Esophagus muscularis mucosa (tissue), 4 donors: ENCODE results near the gene PSME3IP1. TPM values are rescaled to one million over a fixed set of nuclear protein-coding genes. Genes with fewer than 3 reads are reported as not detected.

Experiments
- DNase-seq: peaks from one replicate; pipeline ENCODE4 v3.0.0-alpha.2; 2017; ENCODE audit errors: extremely low spot score
- H3K27ac ChIP-seq, 4 donors: fragments of 200-600 bp; sonication (generic); replicated peaks in 1 of 4; 1 replicate in 3 of 4; 2 replicates in 1 of 4; pipeline ENCODE4 v1.5.1; 2016 to 2019; ENCODE audit warnings: mild to moderate bottlenecking in 1 of 4
- H3K27me3 ChIP-seq, 4 donors: fragments of 200-600 bp; sonication (generic); one replicate each; pipeline versions ENCODE4 v1.5.1 to v1.6.0; 2016 to 2019
- H3K36me3 ChIP-seq, 4 donors: fragments of 200-600 bp; sonication (generic); one replicate each; pipeline ENCODE4 v1.5.1; 2016 to 2019
- H3K4me1 ChIP-seq, 4 donors: fragments of 200-600 bp; sonication (generic); one replicate each; pipeline ENCODE4 v1.5.1; 2016 to 2019
- H3K4me3 ChIP-seq, 4 donors: fragments of 200-600 bp; sonication (generic); 1 replicate in 2 of 4; 2 replicates in 2 of 4; pipeline ENCODE4 v1.5.1; 2016 to 2019; ENCODE audit warnings: mild to moderate bottlenecking in 4 of 4, moderate library complexity in 1 of 4
- H3K9me3 ChIP-seq, 4 donors: fragments of 200-600 bp; sonication (generic); 1 replicate in 3 of 4; 2 replicates in 1 of 4; pipeline ENCODE4 v1.5.1; 2016 to 2019
- EP300 ChIP-seq: sonication (generic); formaldehyde crosslinking; IDR thresholded peaks from one replicate; pipeline ENCODE4 v1.6.1; 2017; ENCODE audit warnings: antibody characterized with exemption
- POLR2A ChIP-seq: fragments of 450-650 bp; IDR thresholded peaks from one replicate; pipeline ENCODE4 v1.6.1; 2017; ENCODE audit warnings: antibody characterized with exemption, moderate library complexity, mild to moderate bottlenecking, low read depth
- POLR2AphosphoS5 ChIP-seq, 2 donors: sonication (generic); formaldehyde crosslinking; IDR thresholded peaks; one replicate each; pipeline ENCODE4 v1.6.1; 2017; ENCODE audit warnings: antibody characterized with exemption in 2 of 2
- WGBS: methylation state at CpG from one replicate; pipeline ENCODE4 v1.1.5; 2018; 5-methylcytosine and 5-hydroxymethylcytosine counted together
- intact Hi-C: fragments of 100-400 bp; cut with DNase I; formaldehyde crosslinking; loops from one replicate; pipeline ENCODE4 v1.15.1; 2023
- total RNA-seq, 4 donors: library from RNA; depleted of rRNA; stranded (reverse); fragments of >200 nt; gene quantifications; one replicate each; pipeline versions ENCODE4 v1.1.0 to v1.2.1, GENCODE V29; 2016
- TF ChIP-seq, protein P1 (sequence below), 3 experiments: fragments of 200-600 bp in 2 of 3; fragments of 450-650 bp in 1 of 3; sonication (generic) in 2 of 3; IDR thresholded peaks; one replicate each; pipeline ENCODE4 v1.5.1; 2017 to 2019; ENCODE audit warnings: antibody characterized with exemption in 3 of 3, mild to moderate bottlenecking in 2 of 3, moderate library complexity in 1 of 3

The PSME3IP1 gene, protein sequence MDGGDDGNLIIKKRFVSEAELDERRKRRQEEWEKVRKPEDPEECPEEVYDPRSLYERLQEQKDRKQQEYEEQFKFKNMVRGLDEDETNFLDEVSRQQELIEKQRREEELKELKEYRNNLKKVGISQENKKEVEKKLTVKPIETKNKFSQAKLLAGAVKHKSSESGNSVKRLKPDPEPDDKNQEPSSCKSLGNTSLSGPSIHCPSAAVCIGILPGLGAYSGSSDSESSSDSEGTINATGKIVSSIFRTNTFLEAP
- 10 to 100 TPM; 47.8 to 60.7 (median 57.5) TPM for total RNA-seq

DNA sequence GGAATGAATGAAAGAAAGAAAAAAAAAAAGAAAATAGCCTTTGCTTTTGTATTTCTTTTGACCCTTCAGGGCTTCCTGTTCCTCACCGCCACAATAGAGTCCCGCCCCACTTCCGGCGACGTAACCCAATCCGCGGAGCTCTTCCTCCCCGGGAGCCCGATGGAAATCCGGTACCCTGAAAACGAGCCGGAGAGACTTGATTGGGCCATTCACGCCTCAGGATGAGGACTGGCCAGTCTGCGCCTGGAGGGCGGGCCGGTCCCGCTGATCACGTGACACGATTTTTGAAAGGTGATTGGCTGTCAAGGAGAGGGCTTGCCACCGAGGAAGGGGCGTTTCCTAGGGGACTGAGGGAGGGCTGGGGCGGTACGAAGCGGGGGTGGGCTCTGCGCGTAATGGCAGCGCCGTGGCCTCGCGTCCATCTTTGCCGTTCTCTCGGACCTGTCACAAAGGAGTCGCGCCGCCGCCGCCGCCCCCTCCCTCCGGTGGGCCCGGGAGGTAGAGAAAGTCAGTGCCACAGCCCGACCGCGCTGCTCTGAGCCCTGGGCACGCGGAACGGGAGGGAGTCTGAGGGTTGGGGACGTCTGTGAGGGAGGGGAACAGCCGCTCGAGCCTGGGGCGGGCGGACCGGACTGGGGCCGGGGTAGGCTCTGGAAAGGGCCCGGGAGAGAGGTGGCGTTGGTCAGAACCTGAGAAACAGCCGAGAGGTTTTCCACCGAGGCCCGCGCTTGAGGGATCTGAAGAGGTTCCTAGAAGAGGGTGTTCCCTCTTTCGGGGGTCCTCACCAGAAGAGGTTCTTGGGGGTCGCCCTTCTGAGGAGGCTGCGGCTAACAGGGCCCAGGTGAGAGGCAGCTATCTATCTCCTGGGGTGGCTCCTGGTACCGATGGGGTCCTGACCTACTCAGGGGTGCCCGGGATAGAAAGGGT is at the start of gene PSME3IP1, which contains the start of gene RSPRY1:
TSS of gene PSME3IP1 (minus strand) at position 95 of the 927 bp plus-strand sequence. CDS start 12,185 bp downstream, outside the sequence.
TSS of gene RSPRY1 (plus strand) at position 385 of the 927 bp plus-strand sequence. CDS start 18,330 bp downstream, outside the sequence.
- Histone ChIP-seq H3K9me3 (no peaks in the 10 kb centered on the region), H3K4me3 (peak within 1 kb of the TSS; percentile 86 to 99 (median 94)), H3K27ac (peak within 1 kb of the TSS; percentile 96 to 98 (median 97)), H3K4me1 (peaks cover 27 to 55% (median 42%) of the 10 kb centered on the region in 4 donors), H3K27me3 (no peaks in the 10 kb centered on the region), H3K36me3 (no peaks in the 10 kb centered on the region)
- TF ChIP-seq, protein P1, sequence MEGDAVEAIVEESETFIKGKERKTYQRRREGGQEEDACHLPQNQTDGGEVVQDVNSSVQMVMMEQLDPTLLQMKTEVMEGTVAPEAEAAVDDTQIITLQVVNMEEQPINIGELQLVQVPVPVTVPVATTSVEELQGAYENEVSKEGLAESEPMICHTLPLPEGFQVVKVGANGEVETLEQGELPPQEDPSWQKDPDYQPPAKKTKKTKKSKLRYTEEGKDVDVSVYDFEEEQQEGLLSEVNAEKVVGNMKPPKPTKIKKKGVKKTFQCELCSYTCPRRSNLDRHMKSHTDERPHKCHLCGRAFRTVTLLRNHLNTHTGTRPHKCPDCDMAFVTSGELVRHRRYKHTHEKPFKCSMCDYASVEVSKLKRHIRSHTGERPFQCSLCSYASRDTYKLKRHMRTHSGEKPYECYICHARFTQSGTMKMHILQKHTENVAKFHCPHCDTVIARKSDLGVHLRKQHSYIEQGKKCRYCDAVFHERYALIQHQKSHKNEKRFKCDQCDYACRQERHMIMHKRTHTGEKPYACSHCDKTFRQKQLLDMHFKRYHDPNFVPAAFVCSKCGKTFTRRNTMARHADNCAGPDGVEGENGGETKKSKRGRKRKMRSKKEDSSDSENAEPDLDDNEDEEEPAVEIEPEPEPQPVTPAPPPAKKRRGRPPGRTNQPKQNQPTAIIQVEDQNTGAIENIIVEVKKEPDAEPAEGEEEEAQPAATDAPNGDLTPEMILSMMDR (IDR thresholded peaks at IDR 0.05) = no peak
- TF ChIP-seq EP300 (no peak), POLR2AphosphoS5 (IDR thresholded peaks at IDR 0.05) (peak; percentile 82 to 93), POLR2A (peak; percentile 34)
- 1% methylated on average over 21 of the region's 64 CpGs for WGBS
- intact Hi-C loops = loop anchor here (5.0 to 10.0 kb wide), 2 partner anchors 56 to 349 kb away; partner anchors contain the start of gene CCDC102A
- DNase-seq = peak; percentile 100

DNA sequence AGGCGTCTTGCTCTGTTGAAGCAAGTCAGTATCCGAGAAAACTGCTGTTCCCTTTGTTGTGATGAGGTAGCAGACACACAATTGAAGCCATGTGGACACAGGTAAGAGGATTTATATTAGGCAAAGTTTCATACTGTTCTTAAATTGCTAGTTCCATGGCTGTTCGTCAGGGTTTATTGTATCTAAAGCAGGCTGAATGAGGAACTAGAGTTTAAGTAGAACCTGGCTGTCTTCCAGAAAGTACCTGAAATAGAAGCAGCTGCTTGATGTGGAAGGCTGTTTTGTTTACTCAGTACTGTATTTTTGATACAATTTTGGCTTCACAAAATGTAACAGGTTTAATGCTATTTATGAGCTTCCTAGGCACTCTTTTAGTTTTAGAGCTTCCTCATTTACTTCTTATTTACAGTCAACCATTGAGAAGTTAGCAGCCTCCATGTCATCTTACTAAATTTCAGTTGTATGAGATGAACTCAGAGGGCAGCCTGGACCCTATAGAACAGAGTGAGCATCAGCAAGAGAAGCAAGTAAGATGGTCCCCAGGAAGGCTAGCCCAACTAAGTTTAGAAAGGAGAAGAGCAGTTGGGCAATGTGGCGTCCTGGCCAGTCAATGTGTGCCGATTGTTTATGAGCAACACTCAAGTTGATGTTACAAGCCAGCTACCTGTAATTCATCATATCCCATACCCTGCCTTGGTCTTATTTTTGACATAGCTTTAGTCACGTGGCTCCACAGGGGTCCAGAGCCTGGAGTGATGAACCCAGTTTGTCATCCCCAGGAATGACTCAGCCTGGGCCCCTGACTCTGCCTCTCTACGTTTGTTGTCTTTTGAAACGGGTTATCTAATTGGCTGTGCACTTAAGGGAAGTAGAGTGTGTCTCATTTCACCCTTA is 49.5 kb upstream of the PSME3IP1 start:
- TF ChIP-seq EP300 = no peak
- no peak for TF ChIP-seq POLR2AphosphoS5 (IDR thresholded peaks at IDR 0.05)
- no peak for TF ChIP-seq POLR2A
- TF ChIP-seq, protein P1 (IDR thresholded peaks at IDR 0.05) = no peak
- Histone ChIP-seq H3K36me3 (peaks cover 32 to 99% (median 75%) of the 10 kb centered on the region in 4 donors), H3K27me3 (no peaks in the 10 kb centered on the region), H3K4me3 (no peak overlapping the region), H3K27ac (no peak overlapping the region), H3K4me1 (peaks cover 0 to 9% (median 2%) of the 10 kb centered on the region in 4 donors), H3K9me3 (no peaks in the 10 kb centered on the region)
- intact Hi-C loops = no loop called here
- DNase-seq = no peak
- WGBS = 72% methylated on average over 8 of the region's 8 CpGs

DNA sequence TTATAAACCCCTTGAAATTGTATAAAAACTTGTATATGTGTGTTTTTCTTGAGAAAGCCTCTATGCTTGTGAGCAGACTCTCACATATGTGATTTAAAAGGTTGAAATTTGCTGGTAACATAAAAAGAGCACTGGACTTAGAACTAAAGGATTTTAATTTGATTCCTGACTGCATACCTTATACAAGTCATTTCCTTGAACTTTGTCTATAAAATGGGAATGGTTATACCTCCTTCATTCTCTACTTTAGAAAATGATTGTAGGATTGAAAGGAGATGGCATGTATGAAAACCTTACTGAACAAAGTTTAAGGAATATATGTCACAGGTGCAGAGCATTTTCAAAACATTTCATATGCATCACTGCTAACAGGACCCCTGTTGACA is 48.9 kb upstream of the PSME3IP1 start:
- intact Hi-C loops = no loop called here
- H3K27ac ChIP-seq = no peak overlapping the region
- no peak for DNase-seq
- H3K36me3 ChIP-seq = peaks cover 35 to 99% (median 80%) of the 10 kb centered on the region in 4 donors
- H3K4me1 ChIP-seq = peaks cover 0 to 9% (median 2%) of the 10 kb centered on the region in 4 donors
- TF ChIP-seq POLR2A (no peak), POLR2AphosphoS5 (IDR thresholded peaks at IDR 0.05) (no peak), EP300 (no peak)
- TF ChIP-seq, protein P1 (IDR thresholded peaks at IDR 0.05) = no peak
- no peak overlapping the region for H3K4me3 ChIP-seq
- no peaks in the 10 kb centered on the region for H3K27me3 ChIP-seq
- H3K9me3 ChIP-seq = no peaks in the 10 kb centered on the region

DNA sequence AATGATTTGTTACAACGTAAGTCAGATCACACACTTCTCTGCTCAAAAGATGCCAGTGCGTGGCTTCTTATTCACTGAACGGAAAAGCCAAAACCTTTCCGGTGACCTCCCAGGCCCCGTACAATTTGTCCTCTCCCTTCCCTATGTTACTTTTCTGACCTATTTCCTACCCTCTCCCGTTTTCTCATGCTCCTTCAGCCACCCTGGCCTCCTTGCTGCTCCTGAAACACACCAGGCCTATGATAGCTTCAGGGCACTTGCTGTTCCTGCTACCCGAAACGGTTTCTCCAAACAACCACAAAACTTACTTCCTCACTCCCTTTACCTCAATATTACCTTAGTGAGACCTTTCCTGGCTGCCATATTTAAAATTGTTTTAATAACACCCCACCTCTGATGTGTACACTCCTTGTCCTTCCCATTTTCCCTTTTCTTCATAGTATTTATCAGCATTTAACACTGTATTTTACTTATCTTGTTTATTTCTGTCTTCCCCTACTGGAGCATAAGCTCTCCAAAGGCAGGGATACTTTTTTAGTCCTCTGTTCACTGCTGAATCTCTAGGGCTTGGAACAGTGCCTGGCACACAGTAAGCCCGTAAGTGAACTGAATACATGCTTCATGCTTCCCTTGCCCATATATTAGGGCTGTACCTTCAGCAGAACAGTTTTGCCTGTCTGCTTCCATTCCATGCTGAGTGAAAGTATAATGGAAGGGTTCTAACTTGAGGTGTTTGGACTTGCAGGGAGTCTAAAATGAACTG is 48.3 kb upstream of the PSME3IP1 start:
- WGBS = 96% methylated on average over 9 of the region's 9 CpGs
- Histone ChIP-seq H3K9me3 (no peaks in the 10 kb centered on the region), H3K4me1 (peaks cover 0 to 9% (median 2%) of the 10 kb centered on the region in 4 donors), H3K36me3 (peaks cover 31 to 99% (median 80%) of the 10 kb centered on the region in 4 donors), H3K27ac (no peak overlapping the region), H3K4me3 (no peak overlapping the region), H3K27me3 (no peaks in the 10 kb centered on the region)
- DNase-seq = no peak
- TF ChIP-seq EP300 (no peak), POLR2A (no peak), POLR2AphosphoS5 (IDR thresholded peaks at IDR 0.05) (no peak)
- TF ChIP-seq, protein P1 (IDR thresholded peaks at IDR 0.05) = no peak
- intact Hi-C loops = no loop called here
